ENCODE data around the gene SPAG8. TPM values are rescaled to one million over a fixed set of nuclear protein-coding genes. Genes with fewer than 3 reads are reported as not detected.

SPAG8 gene
- polyA plus RNA-seq, result 1.1 TPM

- Mint-ChIP-seq H3K27me3 (peaks cover under 1% of the 10 kb centered on the region), H3K4me1 (peaks cover 22 to 31% (median 28%) of the 10 kb centered on the region in 3 donors), H3K9me3 (peaks cover 0 to 1% (median 0%) of the 10 kb centered on the region in 3 donors), H3K36me3 (peaks cover 2% of the 10 kb centered on the region), H3K4me3 (peak within 1 kb of the TSS; percentile 85 to 98 (median 94)), H3K27ac (peak within 1 kb of the TSS; percentile 96 to 98 (median 97))
Observed at GRCh38 chr9:35812025-35812602, at the start of gene SPAG8. SPAG8 (minus strand) TSS chr9:35812262; CDS start chr9:35812147, 115 bp downstream.

GRCh38 chr9:35861161-35861897 lies 49.3 kb upstream of the SPAG8 start:
- H3K9me3 Mint-ChIP-seq, result no peaks in the 10 kb centered on the region
- peak overlapping the region in 1 of 4 donors; percentile 29 for H3K4me3 Mint-ChIP-seq
- H3K4me1 Mint-ChIP-seq, result peaks cover 0 to 4% (median 2%) of the 10 kb centered on the region in 3 donors
- peaks cover 4% of the 10 kb centered on the region for H3K27me3 Mint-ChIP-seq
- no peak overlapping the region for H3K27ac Mint-ChIP-seq
- H3K36me3 Mint-ChIP-seq, result no peaks in the 10 kb centered on the region

GRCh38 chr9:35859990-35860339 lies 47.9 kb upstream of the SPAG8 start:
- Mint-ChIP-seq H3K9me3 (no peaks in the 10 kb centered on the region), H3K27me3 (peaks cover 4% of the 10 kb centered on the region), H3K36me3 (no peaks in the 10 kb centered on the region), H3K4me3 (no peak overlapping the region), H3K27ac (no peak overlapping the region), H3K4me1 (peaks cover 0 to 4% (median 2%) of the 10 kb centered on the region in 3 donors)

GRCh38 chr9:35859310-35859989 lies 47.4 kb upstream of the SPAG8 start:
- Mint-ChIP-seq H3K27ac (no peak overlapping the region), H3K4me3 (no peak overlapping the region), H3K4me1 (peaks cover 0 to 4% (median 2%) of the 10 kb centered on the region in 3 donors), H3K9me3 (no peaks in the 10 kb centered on the region), H3K36me3 (no peaks in the 10 kb centered on the region), H3K27me3 (peaks cover 4% of the 10 kb centered on the region)

- Mint-ChIP-seq H3K27me3 (peaks cover 2% of the 10 kb centered on the region), H3K4me1 (peaks cover 0 to 4% (median 2%) of the 10 kb centered on the region in 3 donors), H3K9me3 (no peaks in the 10 kb centered on the region), H3K4me3 (no peak overlapping the region), H3K36me3 (no peaks in the 10 kb centered on the region), H3K27ac (no peak overlapping the region)
Observed at GRCh38 chr9:35858458-35858857, 46.4 kb upstream of the SPAG8 start.

GRCh38 chr9:35856882-35857281 lies 44.8 kb upstream of the SPAG8 start:
- H3K27me3 Mint-ChIP-seq, result peaks cover 2% of the 10 kb centered on the region
- H3K9me3 Mint-ChIP-seq, result no peaks in the 10 kb centered on the region
- H3K36me3 Mint-ChIP-seq, result no peaks in the 10 kb centered on the region
- H3K27ac Mint-ChIP-seq, result no peak overlapping the region
- H3K4me3 Mint-ChIP-seq, result no peak overlapping the region
- peaks cover 0 to 4% (median 2%) of the 10 kb centered on the region in 3 donors for H3K4me1 Mint-ChIP-seq

- no peaks in the 10 kb centered on the region for H3K9me3 Mint-ChIP-seq
- no peak overlapping the region for H3K4me3 Mint-ChIP-seq
- no peaks in the 10 kb centered on the region for H3K36me3 Mint-ChIP-seq
- peaks cover 0 to 2% (median 2%) of the 10 kb centered on the region in 3 donors for H3K4me1 Mint-ChIP-seq
- H3K27ac Mint-ChIP-seq, result no peak overlapping the region
- peaks cover 2% of the 10 kb centered on the region for H3K27me3 Mint-ChIP-seq
Observed at GRCh38 chr9:35856206-35856605, 44.1 kb upstream of the SPAG8 start.

- peaks cover 2% of the 10 kb centered on the region for H3K27me3 Mint-ChIP-seq
- no peaks in the 10 kb centered on the region for H3K36me3 Mint-ChIP-seq
- no peak overlapping the region for H3K4me3 Mint-ChIP-seq
- peaks cover 0 to 2% (median 1%) of the 10 kb centered on the region in 3 donors for H3K4me1 Mint-ChIP-seq
- no peak overlapping the region for H3K27ac Mint-ChIP-seq
- H3K9me3 Mint-ChIP-seq, result no peaks in the 10 kb centered on the region
Observed at GRCh38 chr9:35854091-35854762, 42.2 kb upstream of the SPAG8 start.

GRCh38 chr9:35852876-35853865 lies 41.1 kb upstream of the SPAG8 start:
- no peak overlapping the region for H3K4me3 Mint-ChIP-seq
- peaks cover 2% of the 10 kb centered on the region for H3K27me3 Mint-ChIP-seq
- H3K27ac Mint-ChIP-seq, result no peak overlapping the region

GRCh38 chr9:35852267-35852815 lies 40.3 kb upstream of the SPAG8 start:
- Mint-ChIP-seq H3K36me3 (no peaks in the 10 kb centered on the region), H3K27ac (no peak overlapping the region), H3K4me3 (no peak overlapping the region), H3K27me3 (peaks cover 2% of the 10 kb centered on the region), H3K9me3 (no peaks in the 10 kb centered on the region), H3K4me1 (peaks cover 9 to 16% (median 10%) of the 10 kb centered on the region in 3 donors)

More at GRCh38 chr9:35852876-35853865, 41.1 kb upstream of the SPAG8 start:
- Mint-ChIP-seq H3K4me1 (peaks cover 3 to 8% (median 3%) of the 10 kb centered on the region in 3 donors), H3K9me3 (no peaks in the 10 kb centered on the region), H3K36me3 (no peaks in the 10 kb centered on the region)

- Mint-ChIP-seq H3K36me3 (peaks cover 2% of the 10 kb centered on the region), H3K27ac (peak overlapping the region; percentile 1 to 42 (median 14)), H3K4me3 (peak overlapping the region in 3 of 4 donors; percentile 22 to 71 (median 23)), H3K4me1 (peaks cover 21 to 46% (median 30%) of the 10 kb centered on the region in 3 donors), H3K9me3 (no peaks in the 10 kb centered on the region), H3K27me3 (peaks cover 5% of the 10 kb centered on the region)
Observed at GRCh38 chr9:35847792-35848572, 35.9 kb upstream of the SPAG8 start.

- H3K27ac Mint-ChIP-seq, result peak overlapping the region in 1 of 3 donors; percentile 64
- H3K9me3 Mint-ChIP-seq, result no peaks in the 10 kb centered on the region
- H3K4me1 Mint-ChIP-seq, result peaks cover 26 to 51% (median 36%) of the 10 kb centered on the region in 3 donors
- H3K4me3 Mint-ChIP-seq, result peak overlapping the region in 2 of 4 donors; percentile 55 to 79
- peaks cover 2% of the 10 kb centered on the region for H3K36me3 Mint-ChIP-seq
- H3K27me3 Mint-ChIP-seq, result peaks cover 3% of the 10 kb centered on the region
Observed at GRCh38 chr9:35845824-35846771, 34.0 kb upstream of the SPAG8 start.

All from IgD-negative memory B cell (primary cell).